Panc1 (cell line): Measurements from ENCODE around the gene KIF26B. TPM values are rescaled to one million over a fixed set of nuclear protein-coding genes. Genes with fewer than 3 reads are reported as not detected.

Experiments
- ATAC-seq: fragments of 200-7000 bp; cut with Tn5 transposase; 2 replicates; pipeline ENCODE4 v1.9.1; 2020; ENCODE audit warnings: mild to moderate bottlenecking, moderate library complexity
- BruUV-seq: library from RNA; stranded (reverse); fragments of 400-500 nt; replicated peaks from 2 replicates; lab custom pipeline; 2021; lab: Mats Ljungman, UMichigan
- CTCF ChIA-PET: fragments of 300-600 bp; sonication (Branson Sonifier 250); formaldehyde crosslinking; loops from one replicate; lab custom pipeline; 2022; ENCODE audit warnings: antibody characterized with exemption; lab: Charles Lee
- POLR2A ChIA-PET: fragments of 300-600 bp; sonication (Branson Sonifier 250); formaldehyde crosslinking; loops from one replicate; lab custom pipeline; 2022; ENCODE audit warnings: antibody characterized with exemption; lab: Charles Lee
- DNase-seq: peaks from one replicate; pipeline ENCODE4 v3.0.0-alpha.2; 2010; ENCODE audit warnings: low read depth, low spot score
- H3K27ac ChIP-seq: 2 replicates; pipeline ENCODE4 v1.5.1; 2011; ENCODE audit warnings: mild to moderate bottlenecking, low read length, inconsistent platforms
- H3K27me3 ChIP-seq: fragments of 200-500 bp; sonication (Bioruptor generic); 2 replicates; pipeline ENCODE4 v1.6.0; 2014; ENCODE audit warnings: low read length, inconsistent platforms; ENCODE audit not compliant: control insufficient read depth, insufficient read depth
- H3K36me3 ChIP-seq: fragments of 200-500 bp; sonication (Bioruptor generic); 2 replicates; pipeline ENCODE4 v1.5.1; 2014; ENCODE audit warnings: inconsistent platforms, mild to moderate bottlenecking, low read length, moderate library complexity; ENCODE audit not compliant: control insufficient read depth, insufficient read depth
- H3K4me1 ChIP-seq: 2 replicates; pipeline ENCODE4 v1.5.1; 2011; ENCODE audit warnings: inconsistent platforms, mild to moderate bottlenecking, low read length, moderate library complexity; ENCODE audit not compliant: control insufficient read depth, insufficient read depth
- H3K4me3 ChIP-seq, 2 experiments: 2 replicates each; pipeline ENCODE4 v1.5.1; 2011 to 2012; ENCODE audit warnings: low read depth in 2 of 2, low read length in 2 of 2, mild to moderate bottlenecking in 2 of 2, inconsistent platforms in 1 of 2, moderate library complexity in 1 of 2
- H3K9me3 ChIP-seq: fragments of 200-500 bp; sonication (Bioruptor generic); 2 replicates; pipeline ENCODE4 v1.5.1; 2014; ENCODE audit warnings: low read depth, mild to moderate bottlenecking, inconsistent platforms, low read length, moderate library complexity; ENCODE audit not compliant: control insufficient read depth, insufficient read depth
- CTCF ChIP-seq: fragments of 450-650 bp; IDR thresholded peaks from 2 replicates; pipeline ENCODE4 v1.5.1; 2017; ENCODE audit warnings: mild to moderate bottlenecking
- POLR2AphosphoS5 ChIP-seq: IDR thresholded peaks from 2 replicates; pipeline ENCODE4 v1.6.1; 2012; ENCODE audit warnings: mild to moderate bottlenecking, low read depth, low read length, moderate library complexity
- REST ChIP-seq, 2 experiments: IDR thresholded peaks; 2 replicates each; pipeline ENCODE4 v1.6.1; 2011 to 2012; ENCODE audit warnings: low read depth in 2 of 2, control low read depth in 1 of 2, low read length in 1 of 2, mild to moderate bottlenecking in 1 of 2, moderate library complexity in 1 of 2; ENCODE audit not compliant: insufficient read depth in 1 of 2
- SIN3A ChIP-seq: IDR thresholded peaks from 2 replicates; pipeline ENCODE4 v1.6.1; 2012; ENCODE audit warnings: low read depth, mild to moderate bottlenecking, low read length, moderate library complexity, borderline replicate concordance; ENCODE audit not compliant: insufficient read depth
- TCF7L2 ChIP-seq: IDR thresholded peaks from 2 replicates; pipeline ENCODE4 v1.6.1; 2011; ENCODE audit warnings: mild to moderate bottlenecking, low read depth, low read length, inconsistent platforms
- in situ Hi-C: cut with HindIII; loops from 2 replicates; pipeline ENCODE4 v1.10.0; 2016; ENCODE audit warnings: low sequenced_read_pairs, low pct_unique_long_range_greater_than_20kb
- intact Hi-C: fragments of 100-400 bp; cut with micrococcal nuclease; formaldehyde crosslinking; loops from one replicate; pipeline ENCODE4 v1.10.0; 2022; ENCODE audit not compliant: unreplicated experiment
- total RNA-seq: library from RNA; stranded (reverse); gene quantifications from one replicate; pipeline ENCODE4 v1.2.1, GENCODE V29; 2021; ENCODE audit not compliant: unreplicated experiment

Gene KIF26B
- total RNA-seq, 1 experiment from 2014 or later = 0.33 TPM

- ATAC-seq (no peak), DNase-seq (no peak)
- intact Hi-C loops = no loop called here
- Histone ChIP-seq H3K27me3 (peaks cover 12% of the 10 kb centered on the region), H3K27ac (no peak overlapping the region), H3K4me1 (no peaks in the 10 kb centered on the region), H3K36me3 (no peaks in the 10 kb centered on the region), H3K4me3 (no peak overlapping the region), H3K9me3 (no peaks in the 10 kb centered on the region)
- ChIA-PET POLR2A (no interaction called here), CTCF (no interaction called here)
- no TSS peak for BruUV-seq
- in situ Hi-C loops = no loop called here
- TF ChIP-seq POLR2AphosphoS5 (no peak), TCF7L2 (no peak), CTCF (no peak), SIN3A (no peak), REST (IDR thresholded peaks at IDR 0.05; ENCODE audit: insufficient read depth in 1 of 2, low read depth in 2 of 2, low read length in 1 of 2) (no peak)
These were observed 396.8 kb downstream of the KIF26B start for GRCh38 chr1:245551536-245551935.

GRCh38 chr1:245552331-245552730 lies 397.5 kb downstream of the KIF26B start:
- CTCF ChIA-PET = no interaction called here
- BruUV-seq = no TSS peak
- DNase-seq (no peak), ATAC-seq (no peak)
- TF ChIP-seq POLR2AphosphoS5 (no peak), SIN3A (no peak), REST (IDR thresholded peaks at IDR 0.05; ENCODE audit: insufficient read depth in 1 of 2, low read depth in 2 of 2, low read length in 1 of 2) (no peak), TCF7L2 (no peak), CTCF (no peak)
- no peaks in the 10 kb centered on the region for H3K4me1 ChIP-seq
- POLR2A ChIA-PET = no interaction called here
- H3K27ac ChIP-seq = no peak overlapping the region
- no peaks in the 10 kb centered on the region for H3K9me3 ChIP-seq
- no peak overlapping the region for H3K4me3 ChIP-seq
- H3K36me3 ChIP-seq = no peaks in the 10 kb centered on the region
- H3K27me3 ChIP-seq = peaks cover 12% of the 10 kb centered on the region
- intact Hi-C loops (no loop called here), in situ Hi-C loops (no loop called here)
